ENCODE data around the gene C1QB. TPM values are rescaled to one million over a fixed set of nuclear protein-coding genes. Genes with fewer than 3 reads are reported as not detected.

C1QB gene
- total and polyA plus RNA-seq, 2 experiments from 2014 or later = not detected

- Histone ChIP-seq H2AFZ (0 out of 2 replicates have a peak overlapping the region, but pooled peaks have one; percentile 43), H3K36me3 (ENCODE audit: insufficient read depth) (no peaks in the 10 kb centered on the region), H3K9me2 (ENCODE audit: insufficient read depth) (no peaks in the 10 kb centered on the region), H3K27me3 (ENCODE audit: insufficient read depth) (no peaks in the 10 kb centered on the region), H4K20me1 (replicated peaks; ENCODE audit: insufficient read depth) (no peaks in the 10 kb centered on the region), H3K4me2 (no peak overlapping the region), H3K27ac (ENCODE audit: low read depth) (no peak overlapping the region), H3F3A (replicated peaks; ENCODE audit: low read depth) (no peaks in the 10 kb centered on the region), H3K79me2 (replicated peaks; ENCODE audit: insufficient read depth) (no peaks in the 10 kb centered on the region), H3K4me1 (ENCODE audit: insufficient read depth) (no peaks in the 10 kb centered on the region), H3K4me3 (no peak overlapping the region)
- TF ChIP-seq, protein P1, sequence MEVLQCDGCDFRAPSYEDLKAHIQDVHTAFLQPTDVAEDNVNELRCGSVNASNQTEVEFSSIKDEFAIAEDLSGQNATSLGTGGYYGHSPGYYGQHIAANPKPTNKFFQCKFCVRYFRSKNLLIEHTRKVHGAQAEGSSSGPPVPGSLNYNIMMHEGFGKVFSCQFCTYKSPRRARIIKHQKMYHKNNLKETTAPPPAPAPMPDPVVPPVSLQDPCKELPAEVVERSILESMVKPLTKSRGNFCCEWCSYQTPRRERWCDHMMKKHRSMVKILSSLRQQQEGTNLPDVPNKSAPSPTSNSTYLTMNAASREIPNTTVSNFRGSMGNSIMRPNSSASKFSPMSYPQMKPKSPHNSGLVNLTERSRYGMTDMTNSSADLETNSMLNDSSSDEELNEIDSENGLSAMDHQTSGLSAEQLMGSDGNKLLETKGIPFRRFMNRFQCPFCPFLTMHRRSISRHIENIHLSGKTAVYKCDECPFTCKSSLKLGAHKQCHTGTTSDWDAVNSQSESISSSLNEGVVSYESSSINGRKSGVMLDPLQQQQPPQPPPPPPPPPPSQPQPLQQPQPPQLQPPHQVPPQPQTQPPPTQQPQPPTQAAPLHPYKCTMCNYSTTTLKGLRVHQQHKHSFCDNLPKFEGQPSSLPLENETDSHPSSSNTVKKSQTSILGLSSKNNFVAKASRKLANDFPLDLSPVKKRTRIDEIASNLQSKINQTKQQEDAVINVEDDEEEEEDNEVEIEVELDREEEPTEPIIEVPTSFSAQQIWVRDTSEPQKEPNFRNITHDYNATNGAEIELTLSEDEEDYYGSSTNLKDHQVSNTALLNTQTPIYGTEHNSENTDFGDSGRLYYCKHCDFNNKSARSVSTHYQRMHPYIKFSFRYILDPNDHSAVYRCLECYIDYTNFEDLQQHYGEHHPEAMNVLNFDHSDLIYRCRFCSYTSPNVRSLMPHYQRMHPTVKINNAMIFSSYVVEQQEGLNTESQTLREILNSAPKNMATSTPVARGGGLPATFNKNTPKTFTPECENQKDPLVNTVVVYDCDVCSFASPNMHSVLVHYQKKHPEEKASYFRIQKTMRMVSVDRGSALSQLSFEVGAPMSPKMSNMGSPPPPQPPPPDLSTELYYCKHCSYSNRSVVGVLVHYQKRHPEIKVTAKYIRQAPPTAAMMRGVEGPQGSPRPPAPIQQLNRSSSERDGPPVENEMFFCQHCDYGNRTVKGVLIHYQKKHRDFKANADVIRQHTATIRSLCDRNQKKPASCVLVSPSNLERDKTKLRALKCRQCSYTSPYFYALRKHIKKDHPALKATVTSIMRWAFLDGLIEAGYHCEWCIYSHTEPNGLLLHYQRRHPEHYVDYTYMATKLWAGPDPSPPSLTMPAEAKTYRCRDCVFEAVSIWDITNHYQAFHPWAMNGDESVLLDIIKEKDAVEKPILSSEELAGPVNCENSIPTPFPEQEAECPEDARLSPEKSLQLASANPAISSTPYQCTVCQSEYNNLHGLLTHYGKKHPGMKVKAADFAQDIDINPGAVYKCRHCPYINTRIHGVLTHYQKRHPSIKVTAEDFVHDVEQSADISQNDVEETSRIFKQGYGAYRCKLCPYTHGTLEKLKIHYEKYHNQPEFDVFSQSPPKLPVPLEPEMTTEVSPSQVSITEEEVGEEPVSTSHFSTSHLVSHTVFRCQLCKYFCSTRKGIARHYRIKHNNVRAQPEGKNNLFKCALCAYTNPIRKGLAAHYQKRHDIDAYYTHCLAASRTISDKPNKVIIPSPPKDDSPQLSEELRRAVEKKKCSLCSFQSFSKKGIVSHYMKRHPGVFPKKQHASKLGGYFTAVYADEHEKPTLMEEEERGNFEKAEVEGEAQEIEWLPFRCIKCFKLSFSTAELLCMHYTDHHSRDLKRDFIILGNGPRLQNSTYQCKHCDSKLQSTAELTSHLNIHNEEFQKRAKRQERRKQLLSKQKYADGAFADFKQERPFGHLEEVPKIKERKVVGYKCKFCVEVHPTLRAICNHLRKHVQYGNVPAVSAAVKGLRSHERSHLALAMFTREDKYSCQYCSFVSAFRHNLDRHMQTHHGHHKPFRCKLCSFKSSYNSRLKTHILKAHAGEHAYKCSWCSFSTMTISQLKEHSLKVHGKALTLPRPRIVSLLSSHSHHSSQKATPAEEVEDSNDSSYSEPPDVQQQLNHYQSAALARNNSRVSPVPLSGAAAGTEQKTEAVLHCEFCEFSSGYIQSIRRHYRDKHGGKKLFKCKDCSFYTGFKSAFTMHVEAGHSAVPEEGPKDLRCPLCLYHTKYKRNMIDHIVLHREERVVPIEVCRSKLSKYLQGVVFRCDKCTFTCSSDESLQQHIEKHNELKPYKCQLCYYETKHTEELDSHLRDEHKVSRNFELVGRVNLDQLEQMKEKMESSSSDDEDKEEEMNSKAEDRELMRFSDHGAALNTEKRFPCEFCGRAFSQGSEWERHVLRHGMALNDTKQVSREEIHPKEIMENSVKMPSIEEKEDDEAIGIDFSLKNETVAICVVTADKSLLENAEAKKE (CRISPR knock-in tag; IDR thresholded peaks at IDR 0.05) = no peak
- no peak for TF ChIP-seq EZH2 (IDR thresholded peaks at IDR 0.05; ENCODE audit: low read depth, unreplicated experiment)
- no peak for TF ChIP-seq ZNF331 (CRISPR knock-in tag; IDR thresholded peaks at IDR 0.05; ENCODE audit: low read depth)
- TF ChIP-seq, protein P2, sequence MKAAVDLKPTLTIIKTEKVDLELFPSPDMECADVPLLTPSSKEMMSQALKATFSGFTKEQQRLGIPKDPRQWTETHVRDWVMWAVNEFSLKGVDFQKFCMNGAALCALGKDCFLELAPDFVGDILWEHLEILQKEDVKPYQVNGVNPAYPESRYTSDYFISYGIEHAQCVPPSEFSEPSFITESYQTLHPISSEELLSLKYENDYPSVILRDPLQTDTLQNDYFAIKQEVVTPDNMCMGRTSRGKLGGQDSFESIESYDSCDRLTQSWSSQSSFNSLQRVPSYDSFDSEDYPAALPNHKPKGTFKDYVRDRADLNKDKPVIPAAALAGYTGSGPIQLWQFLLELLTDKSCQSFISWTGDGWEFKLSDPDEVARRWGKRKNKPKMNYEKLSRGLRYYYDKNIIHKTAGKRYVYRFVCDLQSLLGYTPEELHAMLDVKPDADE (IDR thresholded peaks at IDR 0.05) = no peak
- no peak for TF ChIP-seq POLR2AphosphoS5 (IDR thresholded peaks at IDR 0.05; ENCODE audit: low read depth)
- no peak for TF ChIP-seq EZH2phosphoT487 (IDR thresholded peaks at IDR 0.05; ENCODE audit: unreplicated experiment)
- TF ChIP-seq NANOG (IDR thresholded peaks at IDR 0.05; ENCODE audit: borderline replicate concordance) = no peak
- no peak for TF ChIP-seq CREB1 (CRISPR knock-in tag; IDR thresholded peaks at IDR 0.05; ENCODE audit: low read depth)
- TF ChIP-seq ZNF114 (CRISPR knock-in tag; IDR thresholded peaks at IDR 0.05) = no peak
- TF ChIP-seq JUNB (IDR thresholded peaks at IDR 0.05; ENCODE audit: unreplicated experiment) = no peak
- TF ChIP-seq STAT1 (IDR thresholded peaks at IDR 0.05; ENCODE audit: unreplicated experiment) = no peak
- TF ChIP-seq, protein P3, sequence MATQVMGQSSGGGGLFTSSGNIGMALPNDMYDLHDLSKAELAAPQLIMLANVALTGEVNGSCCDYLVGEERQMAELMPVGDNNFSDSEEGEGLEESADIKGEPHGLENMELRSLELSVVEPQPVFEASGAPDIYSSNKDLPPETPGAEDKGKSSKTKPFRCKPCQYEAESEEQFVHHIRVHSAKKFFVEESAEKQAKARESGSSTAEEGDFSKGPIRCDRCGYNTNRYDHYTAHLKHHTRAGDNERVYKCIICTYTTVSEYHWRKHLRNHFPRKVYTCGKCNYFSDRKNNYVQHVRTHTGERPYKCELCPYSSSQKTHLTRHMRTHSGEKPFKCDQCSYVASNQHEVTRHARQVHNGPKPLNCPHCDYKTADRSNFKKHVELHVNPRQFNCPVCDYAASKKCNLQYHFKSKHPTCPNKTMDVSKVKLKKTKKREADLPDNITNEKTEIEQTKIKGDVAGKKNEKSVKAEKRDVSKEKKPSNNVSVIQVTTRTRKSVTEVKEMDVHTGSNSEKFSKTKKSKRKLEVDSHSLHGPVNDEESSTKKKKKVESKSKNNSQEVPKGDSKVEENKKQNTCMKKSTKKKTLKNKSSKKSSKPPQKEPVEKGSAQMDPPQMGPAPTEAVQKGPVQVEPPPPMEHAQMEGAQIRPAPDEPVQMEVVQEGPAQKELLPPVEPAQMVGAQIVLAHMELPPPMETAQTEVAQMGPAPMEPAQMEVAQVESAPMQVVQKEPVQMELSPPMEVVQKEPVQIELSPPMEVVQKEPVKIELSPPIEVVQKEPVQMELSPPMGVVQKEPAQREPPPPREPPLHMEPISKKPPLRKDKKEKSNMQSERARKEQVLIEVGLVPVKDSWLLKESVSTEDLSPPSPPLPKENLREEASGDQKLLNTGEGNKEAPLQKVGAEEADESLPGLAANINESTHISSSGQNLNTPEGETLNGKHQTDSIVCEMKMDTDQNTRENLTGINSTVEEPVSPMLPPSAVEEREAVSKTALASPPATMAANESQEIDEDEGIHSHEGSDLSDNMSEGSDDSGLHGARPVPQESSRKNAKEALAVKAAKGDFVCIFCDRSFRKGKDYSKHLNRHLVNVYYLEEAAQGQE (IDR thresholded peaks at IDR 0.05; ENCODE audit: unreplicated experiment) = no peak
- TF ChIP-seq CTCF (conservative IDR thresholded peaks at IDR 0.05; ENCODE audit: low read depth in 2 of 2) = no peak
- ATAC-seq (peak; percentile 95), DNase-seq (ENCODE audit: low spot score) (peak; percentile 80)
- no peaks in the 10 kb centered on the region; the same call in 2 of the 3 replicates for H3K9me3 Mint-ChIP-seq
- peaks cover 3% of the 10 kb centered on the region; the same call in 1 of the 3 replicates for H3K4me1 Mint-ChIP-seq
- no peak overlapping the region for H3K27ac Mint-ChIP-seq
- 0 out of 3 replicates have a peak overlapping the region, but pooled peaks have one; percentile 11 for H3K4me3 Mint-ChIP-seq
- peaks cover 12% of the 10 kb centered on the region for H3K27me3 Mint-ChIP-seq (ENCODE audit: insufficient read depth, low read depth, poor library complexity)
- H3K36me3 Mint-ChIP-seq (ENCODE audit: low read depth) = no peaks in the 10 kb centered on the region
These were observed 9.3 kb downstream of the C1QB start for GRCh38 chr1:22662318-22662717.

Data from GM23338 (cell line).